ENCODE results near the gene MAP2K7.

The MAP2K7 gene

DNA sequence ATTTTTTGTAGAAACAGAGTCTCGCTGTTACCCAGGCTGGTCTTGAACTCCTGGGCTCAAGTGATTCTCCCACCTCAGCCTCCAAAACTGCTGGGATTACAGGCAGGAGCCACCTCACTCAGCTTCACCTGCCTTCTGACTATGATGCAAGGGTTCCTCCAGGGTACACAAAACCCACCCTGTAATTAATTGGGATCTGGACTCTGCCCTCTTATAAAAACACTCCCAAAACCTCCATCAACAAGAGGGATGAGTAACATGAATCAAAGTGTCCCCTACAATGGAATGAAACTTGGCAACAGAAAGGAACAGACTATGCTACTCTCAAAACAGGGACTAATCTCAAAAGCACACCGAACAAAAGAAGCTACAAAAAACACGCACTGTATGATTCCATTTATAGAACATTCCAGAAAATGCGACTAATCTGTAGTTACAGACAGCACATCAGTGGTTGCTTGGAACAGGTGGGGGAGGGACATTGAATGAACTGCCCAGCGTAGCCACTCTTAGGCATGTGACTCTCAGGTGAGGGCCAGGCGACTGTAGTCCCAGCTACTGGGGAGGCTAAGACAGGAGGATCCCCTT lies 26.3 kb upstream of the MAP2K7 start:
- no peaks in the 10 kb centered on the region for H3K36me3 ChIP-seq (ENCODE audit: insufficient read depth, low read length)
- no peak overlapping the region for H3K4me3 ChIP-seq (ENCODE audit: low read length)
- peaks cover 27% of the 10 kb centered on the region for H3K27me3 ChIP-seq (ENCODE audit: control insufficient read depth, insufficient read depth, low read length)

DNA sequence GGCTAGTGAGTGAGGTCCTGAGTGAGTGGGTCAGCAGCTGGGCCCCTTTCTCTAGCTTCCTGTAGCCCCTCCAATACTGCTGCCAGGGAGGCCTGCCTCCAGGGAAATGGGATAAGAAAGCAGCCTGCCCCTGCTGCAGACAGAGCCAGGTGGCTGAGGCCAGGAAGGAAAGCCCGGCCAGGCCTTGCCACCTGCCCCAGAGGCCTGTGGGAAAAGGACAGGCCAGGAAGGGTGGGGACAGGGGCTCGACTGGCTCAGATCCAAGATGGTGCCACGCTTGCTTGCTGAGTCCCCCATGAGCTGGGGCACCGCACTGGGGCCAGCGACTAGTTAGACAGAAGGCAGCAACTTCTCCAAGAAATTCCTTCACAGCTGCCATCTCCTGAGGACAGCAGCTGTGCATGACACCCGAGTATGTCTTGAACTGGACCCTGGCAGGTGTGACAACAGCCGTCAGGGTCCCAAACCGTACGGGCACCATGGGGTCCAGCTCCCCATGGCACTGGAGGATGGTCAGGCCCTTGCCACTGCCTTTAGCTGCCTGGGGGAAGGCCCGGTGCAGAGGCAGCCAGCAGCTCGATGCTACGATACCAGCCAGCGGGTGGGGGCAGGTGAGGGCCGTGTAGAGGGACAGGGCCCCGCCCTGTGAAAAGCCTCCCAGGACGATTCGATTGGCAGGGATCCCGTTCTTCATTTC lies 24.4 kb upstream of the MAP2K7 start:
- Histone ChIP-seq H3K9ac (ENCODE audit: low read depth, low read length) (no peak overlapping the region), H3K9me3 (replicated peaks; ENCODE audit: low read length) (no peaks in the 10 kb centered on the region), H3K27me3 (ENCODE audit: control insufficient read depth, insufficient read depth, low read length) (peaks cover 10% of the 10 kb centered on the region), H3K4me3 (ENCODE audit: low read length) (no peak overlapping the region), H3K4me2 (ENCODE audit: low read length) (no peak overlapping the region), H3K4me1 (ENCODE audit: control insufficient read depth, insufficient read depth, low read length) (peaks cover 4% of the 10 kb centered on the region), H3K36me3 (ENCODE audit: insufficient read depth, low read length) (no peaks in the 10 kb centered on the region)

More for the DNA sequence above, 26.3 kb upstream of the MAP2K7 start:
- Histone ChIP-seq H3K9me3 (replicated peaks; ENCODE audit: low read length) (no peaks in the 10 kb centered on the region), H3K4me2 (ENCODE audit: low read length) (no peak overlapping the region), H3K9ac (ENCODE audit: low read depth, low read length) (no peak overlapping the region), H3K4me1 (ENCODE audit: control insufficient read depth, insufficient read depth, low read length) (peaks cover 4% of the 10 kb centered on the region)

DNA sequence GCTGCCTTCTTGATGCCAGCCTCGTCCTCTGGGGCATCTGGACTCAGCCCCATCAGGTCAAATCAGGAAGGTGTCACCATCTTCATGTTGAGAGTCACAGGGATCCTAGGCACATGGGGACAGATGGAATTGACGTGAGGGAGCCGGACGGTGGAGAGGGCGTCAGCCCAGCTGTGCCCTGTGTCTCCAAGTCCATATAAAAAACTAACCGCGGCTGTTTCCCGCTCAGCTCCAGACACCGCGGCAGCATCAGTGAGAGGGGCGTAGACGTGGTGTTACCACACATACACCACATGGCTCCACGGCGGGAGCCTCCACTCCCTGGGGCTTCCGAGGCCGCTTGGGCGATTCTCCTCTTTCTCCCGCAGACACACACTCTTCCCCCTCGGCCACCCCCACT lies 23.8 kb upstream of the MAP2K7 start:
- Histone ChIP-seq H3K9ac (ENCODE audit: low read depth, low read length) (no peak overlapping the region), H3K4me1 (ENCODE audit: control insufficient read depth, insufficient read depth, low read length) (peaks cover 4% of the 10 kb centered on the region), H3K4me2 (ENCODE audit: low read length) (no peak overlapping the region), H3K4me3 (ENCODE audit: low read length) (no peak overlapping the region), H3K36me3 (ENCODE audit: insufficient read depth, low read length) (no peaks in the 10 kb centered on the region), H3K27me3 (ENCODE audit: control insufficient read depth, insufficient read depth, low read length) (peaks cover 5% of the 10 kb centered on the region), H3K9me3 (replicated peaks; ENCODE audit: low read length) (no peaks in the 10 kb centered on the region)

DNA sequence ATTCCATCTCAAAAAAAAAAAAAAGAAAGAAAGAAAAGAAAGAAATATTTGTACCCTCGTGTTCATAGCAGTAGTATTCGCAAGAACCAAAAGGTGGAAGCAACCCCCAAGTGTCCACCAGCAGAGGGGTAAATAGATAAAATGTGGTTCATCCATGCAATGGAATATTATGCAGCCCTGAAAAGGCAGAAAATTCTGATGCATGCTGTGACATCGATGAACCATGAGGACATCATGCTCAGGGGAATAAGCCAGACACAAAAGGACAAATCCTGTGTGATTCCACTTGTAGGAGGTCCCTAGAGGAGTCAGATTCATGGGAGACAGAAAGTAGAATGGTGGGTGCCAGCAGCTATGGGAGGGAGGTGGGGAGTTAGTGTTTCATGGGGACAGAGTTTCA lies 21.8 kb upstream of the MAP2K7 start:
- H3K36me3 ChIP-seq (ENCODE audit: insufficient read depth, low read length) = no peaks in the 10 kb centered on the region
- no peak overlapping the region for H3K9ac ChIP-seq (ENCODE audit: low read depth, low read length)
- H3K4me1 ChIP-seq (ENCODE audit: control insufficient read depth, insufficient read depth, low read length) = peaks cover 4% of the 10 kb centered on the region
- H3K27me3 ChIP-seq (ENCODE audit: control insufficient read depth, insufficient read depth, low read length) = no peaks in the 10 kb centered on the region
- no peak overlapping the region for H3K4me3 ChIP-seq (ENCODE audit: low read length)
- H3K9me3 ChIP-seq (replicated peaks; ENCODE audit: low read length) = no peaks in the 10 kb centered on the region
- no peak overlapping the region for H3K4me2 ChIP-seq (ENCODE audit: low read length)

DNA sequence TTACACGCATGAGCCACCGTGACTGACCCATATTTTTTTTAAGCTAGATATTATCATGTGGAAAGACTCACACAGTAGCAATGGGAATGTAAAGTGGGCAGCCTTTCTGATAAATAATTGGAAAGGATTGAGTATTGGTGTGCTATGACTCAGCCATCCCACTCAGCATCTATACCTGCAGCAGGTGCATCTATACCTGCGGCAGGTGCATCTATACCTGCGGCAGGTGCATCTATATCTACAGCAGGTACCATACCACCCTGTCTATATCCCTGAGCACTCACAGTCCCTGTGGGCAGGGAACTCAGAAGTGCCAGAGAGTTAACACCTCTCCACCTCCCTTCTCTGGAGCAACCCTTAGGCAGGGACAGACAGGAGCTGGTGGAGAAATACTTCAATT lies 20.6 kb upstream of the MAP2K7 start:
- H3K4me3 ChIP-seq (ENCODE audit: low read length) = no peak overlapping the region

DNA sequence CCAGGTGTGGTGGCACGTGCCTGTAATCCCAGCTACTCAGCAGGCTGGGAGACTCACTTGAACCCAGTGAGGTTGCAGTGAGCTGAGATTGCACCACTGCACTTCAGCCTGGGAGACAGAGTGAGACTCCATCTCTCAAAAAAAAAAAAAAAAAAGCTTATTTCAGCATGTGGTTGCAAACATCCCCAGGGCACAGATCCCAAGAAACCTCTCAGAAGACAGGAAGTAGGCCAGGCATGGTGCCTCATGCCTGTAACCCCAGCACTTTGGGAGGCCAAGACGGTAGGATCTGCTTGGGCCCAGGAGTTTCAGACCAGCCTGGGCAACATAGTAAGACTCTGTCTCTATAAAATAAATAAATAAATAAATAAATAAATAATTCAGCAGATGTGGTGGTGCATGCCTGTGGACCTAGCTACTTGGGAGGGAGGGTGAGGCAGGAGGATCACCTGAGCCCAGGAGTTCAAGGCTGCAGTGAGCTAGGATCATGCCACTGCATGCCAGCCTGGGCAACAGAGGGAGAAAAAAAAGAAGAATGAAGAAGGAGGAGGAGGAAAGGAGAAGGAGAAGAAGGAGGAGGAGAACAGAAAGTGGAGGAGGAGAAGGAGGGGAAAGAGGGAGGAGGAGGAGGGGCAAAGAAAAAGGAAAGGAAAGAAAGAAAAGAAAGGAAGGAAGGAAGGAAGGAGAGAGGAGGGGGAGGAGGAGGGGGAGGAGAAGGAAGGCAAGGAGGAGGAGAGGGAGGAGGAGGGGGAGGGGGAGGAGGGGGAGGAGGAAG lies 19.7 kb upstream of the MAP2K7 start:
- Histone ChIP-seq H3K27me3 (ENCODE audit: control insufficient read depth, insufficient read depth, low read length) (no peaks in the 10 kb centered on the region), H3K4me1 (ENCODE audit: control insufficient read depth, insufficient read depth, low read length) (peaks cover 9% of the 10 kb centered on the region), H3K4me2 (ENCODE audit: low read length) (no peak overlapping the region), H3K9me3 (replicated peaks; ENCODE audit: low read length) (no peaks in the 10 kb centered on the region), H3K36me3 (ENCODE audit: insufficient read depth, low read length) (no peaks in the 10 kb centered on the region), H3K4me3 (ENCODE audit: low read length) (no peak overlapping the region), H3K9ac (ENCODE audit: low read depth, low read length) (no peak overlapping the region)

More for the DNA sequence above, 20.6 kb upstream of the MAP2K7 start:
- Histone ChIP-seq H3K36me3 (ENCODE audit: insufficient read depth, low read length) (no peaks in the 10 kb centered on the region), H3K9me3 (replicated peaks; ENCODE audit: low read length) (no peaks in the 10 kb centered on the region), H3K4me1 (ENCODE audit: control insufficient read depth, insufficient read depth, low read length) (peaks cover under 1% of the 10 kb centered on the region), H3K9ac (ENCODE audit: low read depth, low read length) (no peak overlapping the region), H3K4me2 (ENCODE audit: low read length) (no peak overlapping the region), H3K27me3 (ENCODE audit: control insufficient read depth, insufficient read depth, low read length) (no peaks in the 10 kb centered on the region)

DNA sequence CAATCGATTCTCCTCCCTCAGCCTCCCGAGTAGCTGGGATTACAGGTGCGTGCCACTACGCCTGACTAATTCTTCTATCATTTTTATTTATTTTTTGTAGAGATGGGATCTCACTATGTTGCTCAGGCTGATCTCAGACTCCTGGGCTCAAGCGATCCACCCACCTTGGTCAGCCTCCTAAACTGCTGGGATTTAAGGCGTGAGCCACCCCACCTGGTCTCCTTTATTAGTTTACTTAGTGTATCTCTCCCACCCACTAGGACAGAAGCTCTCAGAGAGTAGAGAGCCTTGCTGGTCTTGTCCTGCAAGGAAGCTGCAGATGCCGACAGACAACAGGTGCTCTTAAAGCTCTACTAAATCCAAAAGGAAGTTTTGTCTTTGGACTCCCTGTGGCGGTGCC lies 17.9 kb upstream of the MAP2K7 start:
- Histone ChIP-seq H3K9me3 (replicated peaks; ENCODE audit: low read length) (no peaks in the 10 kb centered on the region), H3K4me3 (ENCODE audit: low read length) (no peak overlapping the region), H3K36me3 (ENCODE audit: insufficient read depth, low read length) (no peaks in the 10 kb centered on the region), H3K4me2 (ENCODE audit: low read length) (no peak overlapping the region), H3K4me1 (ENCODE audit: control insufficient read depth, insufficient read depth, low read length) (peaks cover 10% of the 10 kb centered on the region), H3K27me3 (ENCODE audit: control insufficient read depth, insufficient read depth, low read length) (no peaks in the 10 kb centered on the region), H3K9ac (ENCODE audit: low read depth, low read length) (no peak overlapping the region)

DNA sequence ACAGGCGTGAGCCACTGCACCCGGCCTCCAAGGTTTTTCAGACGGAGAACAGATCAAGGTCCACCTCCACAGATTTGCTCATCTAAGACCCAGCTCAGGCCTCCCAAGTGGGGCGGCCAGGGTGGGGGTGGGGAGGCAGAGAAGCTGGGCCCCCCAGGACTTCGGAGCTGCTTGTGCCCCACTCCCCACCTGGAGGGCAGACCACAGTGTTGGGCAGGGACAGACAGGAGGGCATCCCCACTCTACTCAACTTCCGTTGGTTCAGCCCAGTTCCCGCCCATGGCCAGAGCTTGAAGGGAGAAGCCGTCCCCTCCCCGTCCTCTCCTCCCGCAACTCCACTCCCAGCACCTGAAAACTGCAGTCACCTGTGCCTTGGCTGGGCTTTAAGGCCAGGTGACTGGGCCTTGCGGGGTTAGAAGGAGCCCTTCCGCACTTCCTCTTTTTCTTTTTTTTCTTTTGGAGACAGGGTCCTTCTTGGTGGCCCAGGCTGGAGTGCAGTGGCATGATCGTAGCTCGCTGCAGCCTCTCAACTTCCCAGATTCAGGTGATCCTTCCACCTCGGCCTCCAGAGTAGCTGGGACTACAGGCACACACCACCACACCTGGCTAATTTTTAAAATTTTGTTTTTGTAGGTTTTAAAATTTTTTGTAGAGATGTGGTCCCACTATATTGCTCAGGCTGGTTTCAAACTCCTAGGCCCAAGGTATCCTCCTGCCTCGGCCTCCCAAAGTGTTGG lies 16.1 kb upstream of the MAP2K7 start:
- Histone ChIP-seq H3K36me3 (ENCODE audit: insufficient read depth, low read length) (no peaks in the 10 kb centered on the region), H3K9me3 (replicated peaks; ENCODE audit: low read length) (no peaks in the 10 kb centered on the region), H3K4me3 (ENCODE audit: low read length) (no peak overlapping the region), H3K4me1 (ENCODE audit: control insufficient read depth, insufficient read depth, low read length) (peaks cover 15% of the 10 kb centered on the region), H3K4me2 (ENCODE audit: low read length) (peak overlapping the region; percentile 94), H3K9ac (ENCODE audit: low read depth, low read length) (no peak overlapping the region), H3K27me3 (ENCODE audit: control insufficient read depth, insufficient read depth, low read length) (no peaks in the 10 kb centered on the region)

DNA sequence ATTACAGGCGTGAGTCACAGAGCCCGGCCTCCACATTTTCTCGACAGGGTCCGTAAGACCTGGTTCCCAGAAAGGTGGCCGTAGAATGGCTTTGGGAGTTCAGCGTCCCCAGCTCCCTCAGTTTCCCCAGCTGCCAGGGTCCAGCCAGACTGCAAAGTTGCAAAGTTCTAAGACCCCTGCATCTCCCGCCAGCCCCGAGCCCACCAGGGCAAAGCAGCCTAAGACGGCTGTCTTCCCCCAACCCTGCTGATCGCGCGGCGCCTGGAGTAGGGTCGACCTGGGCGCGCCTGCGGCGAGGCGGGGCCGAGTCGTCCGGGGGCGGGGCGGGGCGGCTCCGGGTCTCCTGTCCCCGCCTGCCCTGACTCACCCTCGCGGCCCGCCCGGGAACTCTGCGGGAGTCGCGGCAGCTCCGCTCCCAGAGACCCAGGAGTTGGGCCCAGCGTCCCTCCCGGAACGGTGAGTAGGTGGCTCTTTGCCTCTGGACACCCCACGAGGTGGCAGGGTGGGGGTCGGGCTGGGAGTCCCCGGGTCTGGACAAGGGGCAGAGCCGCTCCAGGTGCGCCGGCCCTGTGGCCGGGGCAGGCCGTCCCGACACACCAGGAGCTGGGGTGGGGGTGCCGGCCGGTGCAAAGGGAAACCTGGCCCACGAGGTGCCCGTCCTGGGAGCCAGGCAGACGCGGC lies 15.4 kb upstream of the MAP2K7 start, which contains the start of gene LRRC8E:
Gene LRRC8E, plus strand, starts transcription at position 366 of the 681 bp plus-strand sequence. CDS start 7,094 bp downstream, outside the sequence.
- H3K4me3 ChIP-seq (ENCODE audit: low read length) = peak within 1 kb of the TSS; percentile 80
- H3K36me3 ChIP-seq (ENCODE audit: insufficient read depth, low read length) = no peaks in the 10 kb centered on the region
- no peaks in the 10 kb centered on the region for H3K9me3 ChIP-seq (replicated peaks; ENCODE audit: low read length)
- no peaks in the 10 kb centered on the region for H3K27me3 ChIP-seq (ENCODE audit: control insufficient read depth, insufficient read depth, low read length)
- peak within 1 kb of the TSS; percentile 87 for H3K9ac ChIP-seq (ENCODE audit: low read depth, low read length)
- peaks cover 15% of the 10 kb centered on the region for H3K4me1 ChIP-seq (ENCODE audit: control insufficient read depth, insufficient read depth, low read length)
- peak within 1 kb of the TSS; percentile 94 for H3K4me2 ChIP-seq (ENCODE audit: low read length)

DNA sequence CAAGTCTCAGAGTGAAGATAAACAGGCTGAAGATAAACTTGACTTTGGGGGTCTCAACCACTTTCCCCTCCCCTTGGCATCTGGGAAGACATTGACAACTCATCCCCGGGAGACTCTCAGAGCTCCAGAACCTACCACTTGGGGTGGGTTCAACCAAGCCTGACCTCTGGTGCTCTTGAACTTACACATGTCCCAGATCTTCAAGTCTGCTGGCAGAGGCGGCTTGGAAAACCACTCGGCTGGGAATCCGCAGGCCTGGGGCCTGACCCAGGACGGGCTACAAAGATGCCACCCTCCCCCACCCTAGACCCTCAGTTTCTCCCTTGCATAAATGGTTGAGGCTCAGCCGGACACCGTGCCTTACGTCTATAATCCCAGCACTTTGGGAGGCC lies 14.9 kb upstream of the MAP2K7 start:
- peak overlapping the region; percentile 87 for H3K9ac ChIP-seq (ENCODE audit: low read depth, low read length)
- H3K9me3 ChIP-seq (replicated peaks; ENCODE audit: low read length) = no peaks in the 10 kb centered on the region
- peaks cover 15% of the 10 kb centered on the region for H3K4me1 ChIP-seq (ENCODE audit: control insufficient read depth, insufficient read depth, low read length)
- H3K27me3 ChIP-seq (ENCODE audit: control insufficient read depth, insufficient read depth, low read length) = no peaks in the 10 kb centered on the region
- peak overlapping the region; percentile 80 for H3K4me3 ChIP-seq (ENCODE audit: low read length)
- H3K4me2 ChIP-seq (ENCODE audit: low read length) = peak overlapping the region; percentile 94
- no peaks in the 10 kb centered on the region for H3K36me3 ChIP-seq (ENCODE audit: insufficient read depth, low read length)

Data from skeletal muscle satellite cell (primary cell).